K562 (cell line): ENCODE results near the gene GLIS2. TPM values are rescaled to one million over a fixed set of nuclear protein-coding genes. Genes with fewer than 3 reads are reported as not detected.

Experiments
- CBX3 ChIP-seq, 2 experiments: IDR thresholded peaks; 1 replicate in 1 of 2; 2 replicates in 1 of 2; pipeline ENCODE4 v1.6.1; 2012; ENCODE audit warnings: inconsistent platforms in 2 of 2, low read length in 2 of 2, borderline replicate concordance in 1 of 2, control low read depth in 1 of 2
- ERF ChIP-seq: fragments of 450-650 bp; formaldehyde crosslinking; IDR thresholded peaks from 2 replicates; pipeline ENCODE4 v1.4.0; 2020; ENCODE audit warnings: mild to moderate bottlenecking, mixed read lengths
- KLF10 ChIP-seq: fragments of 250-450 bp; sonication (Bioruptor Pico); IDR thresholded peaks from 2 replicates; pipeline ENCODE4 v1.6.1; 2021; ENCODE audit warnings: matching md5 sums
- LCOR ChIP-seq: sonication (generic); formaldehyde crosslinking; IDR thresholded peaks from 2 replicates; pipeline ENCODE4 v1.8.0; 2022; ENCODE audit warnings: mild to moderate bottlenecking, missing genetic modification reagents
- PHTF2 ChIP-seq: fragments of 250-450 bp; sonication (Bioruptor Pico); IDR thresholded peaks from 2 replicates; pipeline ENCODE4 v1.5.0; 2021; ENCODE audit warnings: mild to moderate bottlenecking
- PRPF4 ChIP-seq: fragments of 200-400 bp; formaldehyde crosslinking; IDR thresholded peaks from one replicate; pipeline ENCODE4 v1.6.1; 2017; ENCODE audit warnings: low read length, low read depth, mild to moderate bottlenecking; ENCODE audit not compliant: insufficient read depth, poor library complexity, severe bottlenecking
- RFX5 ChIP-seq: IDR thresholded peaks from 2 replicates; pipeline ENCODE4 v1.6.1; 2011; ENCODE audit warnings: low read depth, mild to moderate bottlenecking, improper control_type of control experiment, low read length
- RREB1 ChIP-seq: fragments of 250-450 bp; sonication (Bioruptor Pico); IDR thresholded peaks from 2 replicates; pipeline ENCODE4 v1.4.0; 2020
- SFPQ ChIP-seq: fragments of 200-400 bp; formaldehyde crosslinking; IDR thresholded peaks from 2 replicates; pipeline ENCODE4 v1.6.1; 2017; ENCODE audit warnings: mild to moderate bottlenecking, low read depth, low read length, moderate library complexity
- SMARCA5 ChIP-seq: fragments of 450-650 bp; IDR thresholded peaks from 2 replicates; pipeline ENCODE4 v1.6.1; 2016
- SNRNP70 ChIP-seq: fragments of 200-400 bp; formaldehyde crosslinking; optimal IDR thresholded peaks from 2 replicates; pipeline ENCODE3; 2017; ENCODE audit warnings: low read depth, low read length
- SPI1 ChIP-seq: IDR thresholded peaks from 2 replicates; pipeline ENCODE4 v1.6.1; 2011; ENCODE audit warnings: low read depth, low read length, control low read depth, borderline replicate concordance
- STAT5A ChIP-seq: IDR thresholded peaks from 2 replicates; pipeline ENCODE4 v1.6.1; 2012; ENCODE audit warnings: low read length, inconsistent platforms, borderline replicate concordance
- TGIF2 ChIP-seq: sonication (generic); formaldehyde crosslinking; IDR thresholded peaks from 2 replicates; pipeline ENCODE4 v1.8.1; 2022; ENCODE audit warnings: mild to moderate bottlenecking, missing genetic modification reagents, moderate library complexity
- TSC22D4 ChIP-seq: fragments of 450-650 bp; IDR thresholded peaks from 2 replicates; pipeline ENCODE4 v1.6.1; 2016; ENCODE audit warnings: missing genetic modification characterization, missing biosample characterization, control low read depth
- U2AF2 ChIP-seq: fragments of 200-400 bp; formaldehyde crosslinking; optimal IDR thresholded peaks from 2 replicates; pipeline ENCODE3; 2017; ENCODE audit warnings: low read depth, mild to moderate bottlenecking, low read length
- ZNF740 ChIP-seq, 3 experiments: fragments of 200-800 bp in 1 of 3; sonication (Bioruptor generic) in 1 of 3; sonication (generic) in 1 of 3; formaldehyde crosslinking in 1 of 3; IDR thresholded peaks; 2 replicates each; pipeline versions ENCODE4 v1.6.1 to v1.8.0; 2016 to 2022; ENCODE audit warnings: mild to moderate bottlenecking in 2 of 3, missing compliant biosample characterization in 2 of 3, missing genetic modification characterization in 2 of 3, missing genetic modification reagents in 1 of 3
- polyA plus RNA-seq, 8 experiments: library from polyadenylated mRNA; depleted of rRNA in 4 of 8; stranded (reverse) in 5 of 8; unstranded in 3 of 8; fragments of >200 nt; fragmentation: Nextera tagmentation in 2 of 8; fragmentation: Illumina TruSeq in 1 of 8; extraction: Ambion mirVana in 2 of 8; extraction: Trizol in 1 of 8; gene quantifications; 2 replicates each; pipeline versions ENCODE4 v1.2.1 to v1.2.3, GENCODE V29; 2011 to 2014; ENCODE audit warnings: inconsistent platforms in 1 of 8, missing spikeins in 1 of 8
- total RNA-seq, 7 experiments: library from RNA; depleted of rRNA in 6 of 7; stranded (reverse); fragments of >200 nt in 6 of 7; fragmentation: Illumina TruSeq in 2 of 7; extraction: Trizol in 2 of 7; gene quantifications; 2 replicates each; pipeline versions ENCODE4 v1.2.1 to v1.2.3, GENCODE V29; 2011 to 2021; ENCODE audit warnings: low replicate concordance in 1 of 7
- TF ChIP-seq, protein P1 (sequence below): fragments of 250-450 bp; sonication (Bioruptor Pico); IDR thresholded peaks from 2 replicates; pipeline ENCODE4 v1.5.0; 2020; ENCODE audit warnings: mild to moderate bottlenecking

The GLIS2 gene
- total and polyA plus RNA-seq, 9 of the 15 experiments (the other 6 are each of a cell fraction or from before 2014, with no cell fraction given) = 0.10 to 9.0 (median 0.57) TPM

DNA sequence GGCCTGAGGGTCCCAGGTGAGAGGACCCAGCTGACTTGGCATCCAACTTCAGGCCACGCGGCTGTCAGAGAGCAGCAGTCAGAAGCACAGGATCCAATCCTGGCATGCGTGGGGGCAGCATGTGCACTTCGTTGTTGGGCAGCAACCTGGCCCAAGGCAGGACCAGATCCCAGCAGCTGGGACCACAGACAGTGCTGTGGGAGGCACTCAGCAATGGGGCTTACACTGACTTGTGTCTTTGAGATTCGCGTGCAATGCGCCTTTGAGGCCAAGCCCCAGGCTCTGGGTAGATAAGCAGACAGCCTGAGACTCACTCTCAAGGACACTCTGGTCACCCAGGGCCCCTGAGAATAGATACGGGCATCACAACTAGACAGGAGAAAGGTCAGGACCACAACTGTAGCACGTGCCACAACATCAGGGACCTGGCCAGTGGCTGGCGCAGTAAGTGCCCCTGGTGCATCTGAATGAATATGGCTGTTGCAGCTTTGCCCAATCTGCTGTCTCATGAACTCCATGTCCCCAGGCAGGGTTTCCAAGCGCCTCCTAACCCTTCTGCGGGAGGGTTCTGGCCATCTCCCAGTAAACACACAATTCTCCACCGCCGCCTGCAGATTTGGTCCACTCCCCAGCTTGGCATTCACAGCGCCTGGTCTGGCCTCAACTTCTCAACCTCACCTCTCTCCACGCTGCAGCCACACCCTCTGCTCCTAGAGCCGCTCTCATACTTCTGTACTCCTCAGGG is 32.1 kb downstream of the GLIS2 start (continued):
- no peak for TF ChIP-seq PRPF4
- no peak for TF ChIP-seq TSC22D4 (tag)
- TF ChIP-seq SMARCA5 = no peak
- TF ChIP-seq SNRNP70 = no peak
- no peak for TF ChIP-seq ERF
- TF ChIP-seq SFPQ = no peak
- TF ChIP-seq RFX5 = no peak
- TF ChIP-seq STAT5A = no peak
- no peak for TF ChIP-seq SPI1
- no peak for TF ChIP-seq KLF10 (CRISPR knock-in tag)
- no peak for TF ChIP-seq U2AF2
- TF ChIP-seq, protein P1, sequence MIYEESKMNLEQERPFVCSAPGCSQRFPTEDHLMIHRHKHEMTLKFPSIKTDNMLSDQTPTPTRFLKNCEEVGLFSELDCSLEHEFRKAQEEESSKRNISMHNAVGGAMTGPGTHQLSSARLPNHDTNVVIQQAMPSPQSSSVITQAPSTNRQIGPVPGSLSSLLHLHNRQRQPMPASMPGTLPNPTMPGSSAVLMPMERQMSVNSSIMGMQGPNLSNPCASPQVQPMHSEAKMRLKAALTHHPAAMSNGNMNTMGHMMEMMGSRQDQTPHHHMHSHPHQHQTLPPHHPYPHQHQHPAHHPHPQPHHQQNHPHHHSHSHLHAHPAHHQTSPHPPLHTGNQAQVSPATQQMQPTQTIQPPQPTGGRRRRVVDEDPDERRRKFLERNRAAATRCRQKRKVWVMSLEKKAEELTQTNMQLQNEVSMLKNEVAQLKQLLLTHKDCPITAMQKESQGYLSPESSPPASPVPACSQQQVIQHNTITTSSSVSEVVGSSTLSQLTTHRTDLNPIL (CRISPR knock-in tag) = no peak
- TF ChIP-seq PHTF2 = no peak
- TF ChIP-seq RREB1 (CRISPR knock-in tag) = no peak
- no peak for TF ChIP-seq CBX3 (IDR thresholded peaks at IDR 0.05; ENCODE audit: borderline replicate concordance in 1 of 2, low read length in 2 of 2)
- TF ChIP-seq LCOR = no peak
- no peak for TF ChIP-seq TGIF2 (CRISPR knock-in tag)
- no peak for TF ChIP-seq ZNF740 (CRISPR knock-in tag; IDR thresholded peaks at IDR 0.05)
- no peak for TF ChIP-seq ZNF740 (tag; IDR thresholded peaks at IDR 0.05)
